HG03139 (cell line): ENCODE measurements around the gene CHEK1.
"Not testable (repeated sequence)": the region's sequence is repeated elsewhere in the genome, so short reads cannot be mapped to it uniquely, and the experiment has no call there.

ENCODE experiments used
- ATAC-seq: cut with Tn5 transposase; IDR thresholded peaks from one replicate; pipeline ENCODE4 v1.9.1; 2021; ENCODE audit not compliant: unreplicated experiment

The CHEK1 gene

DNA sequence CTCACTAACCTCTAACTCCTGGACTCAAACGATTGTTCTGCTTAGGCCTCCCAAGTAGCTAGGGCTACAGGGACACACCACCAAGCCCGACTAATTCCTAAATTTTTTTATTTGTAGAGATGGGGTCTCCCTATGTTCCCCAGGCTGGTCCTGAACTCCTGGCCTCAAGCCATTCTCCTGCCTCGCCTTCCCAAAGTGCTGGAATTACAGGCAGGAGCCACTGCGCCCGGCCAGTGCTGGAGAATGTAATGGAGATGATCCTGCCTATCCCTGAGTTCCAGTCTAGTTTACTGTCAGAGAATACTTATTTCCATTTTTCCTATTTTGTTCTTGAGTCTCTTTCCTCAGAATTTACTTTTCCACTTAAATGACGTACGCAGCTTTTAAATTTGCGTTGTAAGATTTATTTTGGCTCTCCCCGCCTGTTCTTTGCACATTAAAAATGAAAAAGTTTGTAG is at the start of gene CHEK1:
Gene CHEK1 (plus strand): TSS at position 408 of the 458 bp plus-strand sequence. CDS start 1,606 bp downstream, outside the sequence.
- ATAC-seq, result no peak

GRCh38 chr11:125577181-125577580 is 47.8 kb upstream of the CHEK1 start:
- ATAC-seq, result not testable (repeated sequence)

GRCh38 chr11:125578783-125579182 is 46.2 kb upstream of the CHEK1 start:
- ATAC-seq, result no peak

GRCh38 chr11:125579811-125580210 is 45.2 kb upstream of the CHEK1 start:
- ATAC-seq, result no peak

DNA sequence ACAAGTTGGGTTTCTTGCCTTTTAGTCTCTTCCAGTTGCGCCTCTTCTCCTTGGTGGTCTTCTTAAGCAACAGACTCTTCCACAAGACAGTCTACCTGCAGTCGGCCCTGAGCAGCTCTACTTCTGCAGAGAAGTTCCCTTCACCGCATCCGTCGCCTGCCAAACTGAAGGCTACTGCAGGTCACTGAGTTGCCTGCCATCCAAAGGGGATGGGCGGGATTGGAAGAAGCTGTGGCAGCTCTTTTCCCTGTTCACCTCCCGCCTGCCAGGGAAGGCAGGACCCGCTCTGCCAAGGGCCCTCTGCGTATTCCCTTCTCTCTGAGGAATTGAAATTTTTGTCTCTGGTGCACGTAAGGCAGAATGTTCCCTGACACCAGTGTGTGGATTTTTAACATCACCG is 41.5 kb upstream of the CHEK1 start:
- ATAC-seq, result no peak

DNA sequence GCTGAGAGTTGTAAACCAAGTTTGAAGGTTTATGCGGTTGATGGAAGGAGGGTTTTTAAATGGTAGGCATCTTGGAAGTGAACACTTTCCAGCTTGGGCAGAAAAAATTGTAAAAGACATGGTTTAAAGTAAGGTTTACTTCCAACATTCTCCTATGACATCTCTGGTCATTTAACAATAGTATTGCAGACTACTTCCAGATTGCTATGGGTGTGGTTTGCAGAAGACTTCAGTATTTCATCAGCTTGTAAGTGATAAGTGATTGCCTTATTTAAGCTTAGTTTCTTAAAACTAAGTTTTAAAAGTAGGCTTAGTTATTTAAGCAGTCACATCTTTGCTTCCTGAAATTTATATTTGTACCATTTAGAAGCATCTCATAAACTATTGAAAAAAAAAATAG is 39.5 kb upstream of the CHEK1 start:
- ATAC-seq, result no peak

DNA sequence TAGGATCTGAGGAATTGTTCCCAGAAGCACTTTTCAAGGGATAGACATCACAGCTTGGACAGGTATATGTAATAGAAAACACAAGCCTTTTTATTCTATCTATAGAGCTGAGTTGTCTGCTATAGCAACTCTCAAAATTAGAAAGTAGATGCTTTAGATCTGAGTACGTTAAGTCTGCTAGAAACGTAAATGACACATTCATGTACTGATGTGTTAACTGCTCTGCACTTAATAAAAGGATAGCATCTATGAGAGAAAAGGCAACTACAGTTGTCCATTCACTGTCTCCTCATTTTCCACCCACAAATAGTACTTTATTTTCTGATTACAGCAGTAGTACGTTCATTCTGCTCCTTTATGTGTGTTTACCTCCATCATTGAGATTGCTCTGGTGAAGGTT is 38.3 kb upstream of the CHEK1 start:
- no peak for ATAC-seq

DNA sequence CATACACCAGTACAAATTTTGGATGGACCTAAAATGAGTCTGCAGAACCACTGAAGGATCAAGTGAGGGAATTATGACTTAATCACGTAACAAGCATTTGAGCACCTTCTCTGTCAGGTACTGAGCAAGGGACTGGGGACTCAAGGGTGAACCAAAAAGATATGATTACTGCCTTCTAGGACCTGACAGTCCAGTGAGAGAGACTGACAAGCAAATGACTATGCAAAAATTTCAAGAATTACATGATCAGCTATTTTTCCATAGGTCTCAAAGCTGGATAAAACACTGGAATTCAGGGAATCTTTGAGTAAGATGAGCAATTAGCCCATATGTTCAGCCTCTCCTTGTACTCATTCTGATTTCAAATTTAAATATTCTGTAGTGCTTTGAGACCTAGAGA is 37.5 kb upstream of the CHEK1 start:
- no peak for ATAC-seq

DNA sequence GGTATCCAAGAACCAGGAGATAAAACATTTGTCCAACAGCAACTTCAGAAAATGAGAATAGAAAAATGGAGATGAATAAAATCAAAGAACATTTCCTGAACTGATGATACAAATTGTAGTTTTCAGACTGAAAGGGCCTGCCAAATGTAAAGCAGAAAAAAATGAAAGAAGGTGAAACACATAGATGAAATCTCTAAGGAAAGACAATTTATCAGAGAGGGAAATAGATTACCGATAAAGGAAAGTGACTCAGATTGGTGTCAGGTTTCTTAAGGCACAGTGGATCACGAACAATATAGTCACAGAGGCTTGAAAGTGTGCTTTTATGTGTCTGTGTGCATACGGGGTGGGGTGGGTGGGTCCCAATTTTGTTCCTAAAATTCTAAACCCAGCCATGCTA is 36.5 kb upstream of the CHEK1 start:
- no peak for ATAC-seq

DNA sequence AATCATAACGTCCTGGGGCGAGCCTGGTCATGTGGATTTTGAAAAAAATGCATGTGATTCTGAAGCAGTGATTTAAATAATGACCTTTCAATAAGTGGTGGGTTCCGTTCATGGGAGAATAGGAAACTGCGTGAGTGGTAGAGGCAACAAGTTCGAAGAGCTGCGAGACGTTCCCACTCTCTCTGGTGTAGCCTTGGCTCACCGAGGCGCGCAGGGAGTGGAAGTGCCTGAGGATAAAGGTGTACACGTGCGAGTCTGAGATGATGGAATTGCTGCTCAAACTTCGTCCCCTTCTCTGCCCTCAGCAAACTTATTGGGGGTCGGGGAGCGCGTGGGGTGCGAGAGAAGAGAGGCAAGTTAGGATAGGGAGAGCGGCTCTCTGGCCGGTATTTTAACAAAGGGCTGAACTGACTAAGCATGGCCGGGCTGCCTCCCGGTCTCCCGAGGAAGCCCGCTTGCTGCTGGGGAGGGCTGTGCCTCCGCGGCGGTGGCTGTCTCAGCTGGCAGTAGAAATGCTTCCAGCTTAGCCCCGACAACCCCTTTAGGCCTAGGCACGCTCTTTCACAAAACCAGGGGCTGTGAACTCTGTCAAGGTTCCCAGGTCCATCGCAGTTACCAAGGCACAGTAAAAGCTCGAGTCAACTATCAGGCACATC is 33.2 kb upstream of the CHEK1 start:
- ATAC-seq, result peak; percentile 8

- peak; percentile 96 for ATAC-seq
Measured at GRCh38 chr11:125592305-125593113, 32.5 kb upstream of the CHEK1 start, which contains the start of gene STT3A. TSS of gene STT3A (plus strand) at chr11:125592852. CDS start at chr11:125595916, 3,064 bp downstream.

GRCh38 chr11:125593114-125593820 is 31.7 kb upstream of the CHEK1 start:
- ATAC-seq, result no peak

GRCh38 chr11:125594958-125595357 is 30.0 kb upstream of the CHEK1 start:
- ATAC-seq, result no peak

- ATAC-seq, result no peak
Measured at GRCh38 chr11:125600663-125601062, 24.3 kb upstream of the CHEK1 start.

GRCh38 chr11:125603207-125603606 is 21.8 kb upstream of the CHEK1 start:
- no peak for ATAC-seq

GRCh38 chr11:125605417-125605816 is 19.5 kb upstream of the CHEK1 start:
- ATAC-seq, result no peak

DNA sequence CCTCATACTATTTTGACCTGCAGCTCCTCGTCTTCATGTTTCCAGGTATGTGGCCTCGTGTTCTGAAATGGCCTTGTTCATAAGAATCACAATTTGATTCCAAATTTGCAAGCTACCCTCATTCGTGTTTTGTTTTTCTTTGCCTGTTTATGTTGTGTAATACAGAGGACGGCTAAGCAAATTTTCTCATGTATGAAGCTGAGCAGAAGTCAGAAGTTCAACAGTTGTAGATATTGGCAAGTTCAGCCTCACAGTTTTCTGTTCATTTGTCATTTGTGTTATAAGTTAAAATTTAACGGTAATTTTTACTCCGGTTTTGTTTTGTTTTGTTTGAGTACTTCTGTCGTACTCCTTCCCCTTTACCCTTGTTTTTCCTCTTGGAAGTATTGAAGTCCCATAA is 15.4 kb upstream of the CHEK1 start:
- ATAC-seq, result no peak

GRCh38 chr11:125618383-125618782 is 6.6 kb upstream of the CHEK1 start:
- ATAC-seq, result no peak

GRCh38 chr11:125621995-125622394 is 3.0 kb upstream of the CHEK1 start:
- no peak for ATAC-seq

GRCh38 chr11:125623064-125623463 is 1.9 kb upstream of the CHEK1 start:
- ATAC-seq, result no peak

DNA sequence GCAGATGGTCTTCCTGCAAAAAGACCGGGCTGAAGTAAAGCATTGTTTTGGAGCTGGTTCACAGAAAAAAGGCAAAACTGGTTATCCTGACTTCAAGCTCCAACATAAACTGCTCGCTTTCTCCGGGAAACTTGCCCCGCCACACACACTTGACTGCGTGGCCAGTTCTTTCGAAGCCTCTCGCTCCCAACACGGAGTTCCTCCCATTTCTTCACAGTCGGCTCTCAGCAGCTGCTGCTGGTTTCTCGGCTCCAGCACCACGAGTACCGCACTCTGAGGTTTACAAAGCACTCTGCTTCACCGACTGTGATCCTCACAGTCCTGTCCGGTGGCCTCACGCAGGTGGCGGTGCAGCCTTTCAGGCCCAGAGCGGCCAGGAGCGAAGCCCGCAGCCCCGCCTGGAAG is 264 bp downstream of the CHEK1 start:
- no peak for ATAC-seq
